HepG2 (cell line): Measurements from ENCODE around the gene ELL3. TPM values are rescaled to one million over a fixed set of nuclear protein-coding genes. Genes with fewer than 3 reads are reported as not detected.
A peak's percentile ranks its signal among the peaks of the same experiment; 100 is the strongest.

Source experiments
- DPF2 ChIP-seq: sonication (generic); formaldehyde crosslinking; IDR thresholded peaks from 2 replicates; pipeline ENCODE4 v1.4.0; 2020; ENCODE audit warnings: mild to moderate bottlenecking, low read depth, missing genetic modification reagents, borderline replicate concordance
- NAIF1 ChIP-seq: sonication (generic); formaldehyde crosslinking; IDR thresholded peaks from 2 replicates; pipeline ENCODE4 v1.5.0; 2020; ENCODE audit warnings: mild to moderate bottlenecking, missing genetic modification reagents, borderline replicate concordance
- NR2C2 ChIP-seq: sonication (generic); formaldehyde crosslinking; IDR thresholded peaks from 2 replicates; pipeline ENCODE4 v1.4.0; 2020; ENCODE audit warnings: missing genetic modification reagents, mild to moderate bottlenecking, moderate library complexity, borderline replicate concordance
- ZNF232 ChIP-seq: sonication (generic); formaldehyde crosslinking; IDR thresholded peaks from 2 replicates; pipeline ENCODE4 v1.4.0; 2020; ENCODE audit warnings: missing genetic modification reagents, borderline replicate concordance
- ZNF772 ChIP-seq: sonication (generic); formaldehyde crosslinking; IDR thresholded peaks from 2 replicates; pipeline ENCODE4 v1.5.0; 2020; ENCODE audit warnings: mild to moderate bottlenecking, missing genetic modification reagents
- ZSCAN30 ChIP-seq: sonication (generic); formaldehyde crosslinking; IDR thresholded peaks from 2 replicates; pipeline ENCODE4 v1.5.0; 2020; ENCODE audit warnings: mild to moderate bottlenecking, missing genetic modification reagents
- polyA plus RNA-seq, 8 experiments: library from polyadenylated mRNA; depleted of rRNA in 3 of 8; stranded (reverse) in 7 of 8; unstranded in 1 of 8; fragments of >200 nt; fragmentation: Illumina TruSeq in 4 of 8; extraction: Trizol in 4 of 8; gene quantifications; 2 replicates each; pipeline versions ENCODE4 v1.2.1 to v1.2.3, GENCODE V29; 2011 to 2016; ENCODE audit warnings: low read depth in 4 of 8, missing spikeins in 1 of 8, mixed read lengths in 1 of 8; ENCODE audit not compliant: insufficient read depth in 1 of 8
- total RNA-seq, 5 experiments: library from RNA; depleted of rRNA; stranded (reverse); fragments of >200 nt; fragmentation: Illumina TruSeq; extraction: Trizol; gene quantifications; 2 replicates each; pipeline ENCODE4 v1.2.3, GENCODE V29; 2016; ENCODE audit warnings: low read depth in 1 of 5
- TF ChIP-seq, protein P1 (sequence below): IDR thresholded peaks from 2 replicates; pipeline ENCODE4 v1.6.1; 2012; ENCODE audit warnings: low read length, improper control_type of control experiment
- TF ChIP-seq, protein P2 (sequence below): sonication (generic); formaldehyde crosslinking; IDR thresholded peaks from 2 replicates; pipeline ENCODE4 v1.5.0; 2020; ENCODE audit warnings: mild to moderate bottlenecking, missing genetic modification reagents
- TF ChIP-seq, protein P3 (sequence below): sonication (generic); formaldehyde crosslinking; IDR thresholded peaks from 2 replicates; pipeline ENCODE4 v1.9.0; 2021; ENCODE audit warnings: missing genetic modification reagents, borderline replicate concordance
- TF ChIP-seq, protein P4 (sequence below): sonication (generic); formaldehyde crosslinking; IDR thresholded peaks from 2 replicates; pipeline ENCODE4 v1.4.0; 2020; ENCODE audit warnings: missing genetic modification reagents
- TF ChIP-seq, protein P5 (sequence below): sonication (generic); formaldehyde crosslinking; IDR thresholded peaks from 2 replicates; pipeline ENCODE4 v1.4.0; 2020; ENCODE audit warnings: missing genetic modification reagents, borderline replicate concordance

ELL3 gene
- total and polyA plus RNA-seq, 2 of the 13 experiments (the other 11 are each of a cell fraction or from before 2014, with no cell fraction given), result 6.1 to 8.8 TPM

DNA sequence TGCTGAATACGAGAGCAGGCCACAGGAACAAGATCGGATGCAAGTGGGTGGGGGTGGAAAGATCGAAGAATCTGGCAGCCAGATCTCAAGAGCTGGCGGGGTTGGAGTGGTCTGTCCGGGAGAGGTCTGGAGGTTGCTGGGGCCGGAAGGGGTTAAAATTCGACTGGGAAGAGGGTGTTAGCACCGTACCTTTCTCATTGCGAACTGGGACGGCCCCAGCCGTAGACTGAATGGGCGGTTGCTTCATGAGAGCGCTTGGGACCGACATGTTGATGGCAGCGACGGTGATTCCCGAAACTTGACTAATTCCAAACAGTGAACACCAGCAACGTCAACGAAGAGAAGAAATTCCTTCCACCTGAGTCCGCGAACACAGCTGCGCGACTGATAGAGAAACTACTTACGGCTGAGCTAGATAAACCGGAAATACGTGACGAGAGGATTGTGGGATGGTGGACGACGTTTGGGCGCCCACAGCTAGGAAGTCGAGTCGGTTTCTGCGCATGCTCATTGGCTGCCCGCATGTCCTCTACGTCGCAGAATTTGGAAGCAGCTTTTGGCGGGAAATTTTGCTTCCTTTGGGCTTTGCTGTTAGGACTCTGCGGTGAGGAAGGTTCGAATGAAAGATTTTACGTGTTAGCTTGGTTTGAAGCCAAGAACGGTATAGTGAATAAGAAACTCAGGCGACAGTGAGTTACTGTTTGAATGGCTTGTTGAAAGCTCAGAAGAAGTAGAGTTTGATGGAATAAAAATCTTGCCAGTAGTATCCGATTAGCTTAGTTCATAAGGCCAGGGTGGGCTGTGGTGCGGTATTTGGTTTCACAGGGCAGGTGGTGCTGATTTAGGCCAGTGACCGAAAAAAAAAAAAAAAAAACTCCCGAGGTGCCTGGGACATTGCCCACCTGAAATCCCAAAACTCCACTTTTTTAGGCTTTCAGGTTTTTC, 47.8 kb upstream of the ELL3 start, which contains the start of gene MFAP1 (continued):
- TF ChIP-seq, protein P1, sequence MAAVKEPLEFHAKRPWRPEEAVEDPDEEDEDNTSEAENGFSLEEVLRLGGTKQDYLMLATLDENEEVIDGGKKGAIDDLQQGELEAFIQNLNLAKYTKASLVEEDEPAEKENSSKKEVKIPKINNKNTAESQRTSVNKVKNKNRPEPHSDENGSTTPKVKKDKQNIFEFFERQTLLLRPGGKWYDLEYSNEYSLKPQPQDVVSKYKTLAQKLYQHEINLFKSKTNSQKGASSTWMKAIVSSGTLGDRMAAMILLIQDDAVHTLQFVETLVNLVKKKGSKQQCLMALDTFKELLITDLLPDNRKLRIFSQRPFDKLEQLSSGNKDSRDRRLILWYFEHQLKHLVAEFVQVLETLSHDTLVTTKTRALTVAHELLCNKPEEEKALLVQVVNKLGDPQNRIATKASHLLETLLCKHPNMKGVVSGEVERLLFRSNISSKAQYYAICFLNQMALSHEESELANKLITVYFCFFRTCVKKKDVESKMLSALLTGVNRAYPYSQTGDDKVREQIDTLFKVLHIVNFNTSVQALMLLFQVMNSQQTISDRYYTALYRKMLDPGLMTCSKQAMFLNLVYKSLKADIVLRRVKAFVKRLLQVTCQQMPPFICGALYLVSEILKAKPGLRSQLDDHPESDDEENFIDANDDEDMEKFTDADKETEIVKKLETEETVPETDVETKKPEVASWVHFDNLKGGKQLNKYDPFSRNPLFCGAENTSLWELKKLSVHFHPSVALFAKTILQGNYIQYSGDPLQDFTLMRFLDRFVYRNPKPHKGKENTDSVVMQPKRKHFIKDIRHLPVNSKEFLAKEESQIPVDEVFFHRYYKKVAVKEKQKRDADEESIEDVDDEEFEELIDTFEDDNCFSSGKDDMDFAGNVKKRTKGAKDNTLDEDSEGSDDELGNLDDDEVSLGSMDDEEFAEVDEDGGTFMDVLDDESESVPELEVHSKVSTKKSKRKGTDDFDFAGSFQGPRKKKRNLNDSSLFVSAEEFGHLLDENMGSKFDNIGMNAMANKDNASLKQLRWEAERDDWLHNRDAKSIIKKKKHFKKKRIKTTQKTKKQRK, result no peak
- TF ChIP-seq, protein P2, sequence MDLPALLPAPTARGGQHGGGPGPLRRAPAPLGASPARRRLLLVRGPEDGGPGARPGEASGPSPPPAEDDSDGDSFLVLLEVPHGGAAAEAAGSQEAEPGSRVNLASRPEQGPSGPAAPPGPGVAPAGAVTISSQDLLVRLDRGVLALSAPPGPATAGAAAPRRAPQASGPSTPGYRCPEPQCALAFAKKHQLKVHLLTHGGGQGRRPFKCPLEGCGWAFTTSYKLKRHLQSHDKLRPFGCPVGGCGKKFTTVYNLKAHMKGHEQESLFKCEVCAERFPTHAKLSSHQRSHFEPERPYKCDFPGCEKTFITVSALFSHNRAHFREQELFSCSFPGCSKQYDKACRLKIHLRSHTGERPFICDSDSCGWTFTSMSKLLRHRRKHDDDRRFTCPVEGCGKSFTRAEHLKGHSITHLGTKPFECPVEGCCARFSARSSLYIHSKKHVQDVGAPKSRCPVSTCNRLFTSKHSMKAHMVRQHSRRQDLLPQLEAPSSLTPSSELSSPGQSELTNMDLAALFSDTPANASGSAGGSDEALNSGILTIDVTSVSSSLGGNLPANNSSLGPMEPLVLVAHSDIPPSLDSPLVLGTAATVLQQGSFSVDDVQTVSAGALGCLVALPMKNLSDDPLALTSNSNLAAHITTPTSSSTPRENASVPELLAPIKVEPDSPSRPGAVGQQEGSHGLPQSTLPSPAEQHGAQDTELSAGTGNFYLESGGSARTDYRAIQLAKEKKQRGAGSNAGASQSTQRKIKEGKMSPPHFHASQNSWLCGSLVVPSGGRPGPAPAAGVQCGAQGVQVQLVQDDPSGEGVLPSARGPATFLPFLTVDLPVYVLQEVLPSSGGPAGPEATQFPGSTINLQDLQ (CRISPR knock-in tag), result 0 out of 2 replicates have a peak, but pooled peaks have one; percentile 46
- TF ChIP-seq ZSCAN30 (CRISPR knock-in tag) (0 out of 2 replicates have a peak, but pooled peaks have one; percentile 28), ZNF772 (CRISPR knock-in tag) (no peak; the same call in 1 of the 2 replicates), NAIF1 (CRISPR knock-in tag) (peak; percentile 67; the same call in 1 of the 2 replicates), NR2C2 (CRISPR knock-in tag) (no peak), ZNF232 (CRISPR knock-in tag) (peak; percentile 81; the same call in 1 of the 2 replicates), DPF2 (CRISPR knock-in tag) (no peak)
- TF ChIP-seq, protein P3, sequence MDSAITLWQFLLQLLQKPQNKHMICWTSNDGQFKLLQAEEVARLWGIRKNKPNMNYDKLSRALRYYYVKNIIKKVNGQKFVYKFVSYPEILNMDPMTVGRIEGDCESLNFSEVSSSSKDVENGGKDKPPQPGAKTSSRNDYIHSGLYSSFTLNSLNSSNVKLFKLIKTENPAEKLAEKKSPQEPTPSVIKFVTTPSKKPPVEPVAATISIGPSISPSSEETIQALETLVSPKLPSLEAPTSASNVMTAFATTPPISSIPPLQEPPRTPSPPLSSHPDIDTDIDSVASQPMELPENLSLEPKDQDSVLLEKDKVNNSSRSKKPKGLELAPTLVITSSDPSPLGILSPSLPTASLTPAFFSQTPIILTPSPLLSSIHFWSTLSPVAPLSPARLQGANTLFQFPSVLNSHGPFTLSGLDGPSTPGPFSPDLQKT (CRISPR knock-in tag), result no peak
- TF ChIP-seq, protein P4, sequence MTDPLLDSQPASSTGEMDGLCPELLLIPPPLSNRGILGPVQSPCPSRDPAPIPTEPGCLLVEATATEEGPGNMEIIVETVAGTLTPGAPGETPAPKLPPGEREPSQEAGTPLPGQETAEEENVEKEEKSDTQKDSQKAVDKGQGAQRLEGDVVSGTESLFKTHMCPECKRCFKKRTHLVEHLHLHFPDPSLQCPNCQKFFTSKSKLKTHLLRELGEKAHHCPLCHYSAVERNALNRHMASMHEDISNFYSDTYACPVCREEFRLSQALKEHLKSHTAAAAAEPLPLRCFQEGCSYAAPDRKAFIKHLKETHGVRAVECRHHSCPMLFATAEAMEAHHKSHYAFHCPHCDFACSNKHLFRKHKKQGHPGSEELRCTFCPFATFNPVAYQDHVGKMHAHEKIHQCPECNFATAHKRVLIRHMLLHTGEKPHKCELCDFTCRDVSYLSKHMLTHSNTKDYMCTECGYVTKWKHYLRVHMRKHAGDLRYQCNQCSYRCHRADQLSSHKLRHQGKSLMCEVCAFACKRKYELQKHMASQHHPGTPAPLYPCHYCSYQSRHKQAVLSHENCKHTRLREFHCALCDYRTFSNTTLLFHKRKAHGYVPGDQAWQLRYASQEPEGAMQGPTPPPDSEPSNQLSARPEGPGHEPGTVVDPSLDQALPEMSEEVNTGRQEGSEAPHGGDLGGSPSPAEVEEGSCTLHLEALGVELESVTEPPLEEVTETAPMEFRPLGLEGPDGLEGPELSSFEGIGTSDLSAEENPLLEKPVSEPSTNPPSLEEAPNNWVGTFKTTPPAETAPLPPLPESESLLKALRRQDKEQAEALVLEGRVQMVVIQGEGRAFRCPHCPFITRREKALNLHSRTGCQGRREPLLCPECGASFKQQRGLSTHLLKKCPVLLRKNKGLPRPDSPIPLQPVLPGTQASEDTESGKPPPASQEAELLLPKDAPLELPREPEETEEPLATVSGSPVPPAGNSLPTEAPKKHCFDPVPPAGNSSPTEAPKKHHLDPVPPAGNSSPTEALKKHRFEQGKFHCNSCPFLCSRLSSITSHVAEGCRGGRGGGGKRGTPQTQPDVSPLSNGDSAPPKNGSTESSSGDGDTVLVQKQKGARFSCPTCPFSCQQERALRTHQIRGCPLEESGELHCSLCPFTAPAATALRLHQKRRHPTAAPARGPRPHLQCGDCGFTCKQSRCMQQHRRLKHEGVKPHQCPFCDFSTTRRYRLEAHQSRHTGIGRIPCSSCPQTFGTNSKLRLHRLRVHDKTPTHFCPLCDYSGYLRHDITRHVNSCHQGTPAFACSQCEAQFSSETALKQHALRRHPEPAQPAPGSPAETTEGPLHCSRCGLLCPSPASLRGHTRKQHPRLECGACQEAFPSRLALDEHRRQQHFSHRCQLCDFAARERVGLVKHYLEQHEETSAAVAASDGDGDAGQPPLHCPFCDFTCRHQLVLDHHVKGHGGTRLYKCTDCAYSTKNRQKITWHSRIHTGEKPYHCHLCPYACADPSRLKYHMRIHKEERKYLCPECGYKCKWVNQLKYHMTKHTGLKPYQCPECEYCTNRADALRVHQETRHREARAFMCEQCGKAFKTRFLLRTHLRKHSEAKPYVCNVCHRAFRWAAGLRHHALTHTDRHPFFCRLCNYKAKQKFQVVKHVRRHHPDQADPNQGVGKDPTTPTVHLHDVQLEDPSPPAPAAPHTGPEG, result peak; percentile 82
- TF ChIP-seq, protein P5, sequence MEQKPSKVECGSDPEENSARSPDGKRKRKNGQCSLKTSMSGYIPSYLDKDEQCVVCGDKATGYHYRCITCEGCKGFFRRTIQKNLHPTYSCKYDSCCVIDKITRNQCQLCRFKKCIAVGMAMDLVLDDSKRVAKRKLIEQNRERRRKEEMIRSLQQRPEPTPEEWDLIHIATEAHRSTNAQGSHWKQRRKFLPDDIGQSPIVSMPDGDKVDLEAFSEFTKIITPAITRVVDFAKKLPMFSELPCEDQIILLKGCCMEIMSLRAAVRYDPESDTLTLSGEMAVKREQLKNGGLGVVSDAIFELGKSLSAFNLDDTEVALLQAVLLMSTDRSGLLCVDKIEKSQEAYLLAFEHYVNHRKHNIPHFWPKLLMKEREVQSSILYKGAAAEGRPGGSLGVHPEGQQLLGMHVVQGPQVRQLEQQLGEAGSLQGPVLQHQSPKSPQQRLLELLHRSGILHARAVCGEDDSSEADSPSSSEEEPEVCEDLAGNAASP (CRISPR knock-in tag), result no peak
